GM21737 (cell line): ENCODE data around the gene RPL7L1.
"Not testable (repeated sequence)": the region's sequence is repeated elsewhere in the genome, so short reads cannot be mapped to it uniquely, and the experiment has no call there.

Experiments used
- ATAC-seq: cut with Tn5 transposase; IDR thresholded peaks from one replicate; pipeline ENCODE4 v1.9.1; 2021; ENCODE audit warnings: mild to moderate bottlenecking, moderate library complexity; ENCODE audit not compliant: unreplicated experiment

RPL7L1 gene

GRCh38 chr6:42890311-42891198, 11.1 kb downstream of the RPL7L1 start:
- ATAC-seq = peak; percentile 86

- ATAC-seq = no peak
These were observed 11.8 kb downstream of the RPL7L1 start for GRCh38 chr6:42891199-42891722.

- ATAC-seq = not testable (repeated sequence)
These were observed 14.8 kb downstream of the RPL7L1 start for GRCh38 chr6:42894041-42894828.

- no peak for ATAC-seq
These were observed 16.8 kb downstream of the RPL7L1 start for GRCh38 chr6:42896178-42896719.

DNA sequence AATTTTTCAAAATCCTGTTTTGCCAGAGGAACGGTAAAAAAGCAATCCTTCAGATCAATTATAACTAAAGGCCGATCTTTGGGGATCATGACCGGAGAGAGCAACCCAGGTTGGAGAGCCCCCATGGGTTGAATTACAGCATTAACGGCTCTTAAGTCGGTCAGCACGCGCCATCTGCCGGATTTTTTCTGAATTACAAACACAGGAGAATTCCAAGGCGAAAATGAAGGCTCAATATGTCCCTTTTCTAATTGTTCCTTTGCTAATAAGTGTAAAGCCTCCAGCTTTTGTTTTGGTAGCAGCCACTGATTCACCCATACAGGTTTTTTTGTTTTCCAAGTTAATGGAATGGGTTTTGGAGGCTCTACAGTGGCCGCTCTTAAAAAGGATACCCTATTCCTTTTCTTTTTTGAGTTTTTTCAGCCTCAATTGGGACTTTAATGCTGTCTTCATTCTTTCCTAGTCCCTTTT, 19.5 kb downstream of the RPL7L1 start:
- ATAC-seq = no peak

DNA sequence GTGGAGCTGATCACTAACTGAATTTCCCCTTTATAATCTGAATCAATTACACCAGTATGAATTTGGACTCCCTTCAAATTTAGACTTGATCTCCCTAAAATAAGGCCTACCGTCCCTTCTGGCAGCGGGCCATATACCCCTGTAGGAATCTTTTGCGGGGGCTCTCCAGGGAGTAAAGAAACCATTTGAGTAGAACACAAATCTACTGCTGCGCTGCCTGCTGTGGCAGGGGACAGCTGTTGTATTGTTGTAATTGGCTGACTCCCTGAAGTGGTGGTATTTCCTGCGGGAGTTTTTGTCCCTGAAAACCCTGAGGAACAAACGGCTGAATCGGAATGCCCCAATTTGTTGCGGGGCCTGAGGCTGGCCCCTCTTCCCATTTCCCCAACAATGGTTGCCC, 20.5 kb downstream of the RPL7L1 start:
- ATAC-seq = no peak

DNA sequence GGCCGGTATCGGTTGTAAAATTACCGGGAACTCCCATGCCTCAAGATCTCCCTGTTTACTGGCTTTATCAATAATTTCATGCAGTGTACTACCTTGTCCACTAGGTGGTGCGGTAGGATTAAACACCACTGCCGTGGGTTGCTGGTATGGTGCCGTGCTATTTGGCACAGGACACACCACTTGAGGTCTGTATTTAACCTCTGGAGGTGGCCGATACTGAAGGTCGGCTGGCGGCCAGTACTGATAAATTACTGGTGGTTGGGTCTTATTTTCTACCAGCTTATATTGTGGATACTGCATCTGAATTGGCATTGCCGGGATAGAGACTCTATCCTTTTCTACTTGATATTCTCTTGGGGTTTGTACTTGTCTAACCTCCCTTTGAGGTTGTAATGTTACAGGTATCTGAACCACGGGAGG, 22.1 kb downstream of the RPL7L1 start:
- peak; percentile 57 for ATAC-seq

DNA sequence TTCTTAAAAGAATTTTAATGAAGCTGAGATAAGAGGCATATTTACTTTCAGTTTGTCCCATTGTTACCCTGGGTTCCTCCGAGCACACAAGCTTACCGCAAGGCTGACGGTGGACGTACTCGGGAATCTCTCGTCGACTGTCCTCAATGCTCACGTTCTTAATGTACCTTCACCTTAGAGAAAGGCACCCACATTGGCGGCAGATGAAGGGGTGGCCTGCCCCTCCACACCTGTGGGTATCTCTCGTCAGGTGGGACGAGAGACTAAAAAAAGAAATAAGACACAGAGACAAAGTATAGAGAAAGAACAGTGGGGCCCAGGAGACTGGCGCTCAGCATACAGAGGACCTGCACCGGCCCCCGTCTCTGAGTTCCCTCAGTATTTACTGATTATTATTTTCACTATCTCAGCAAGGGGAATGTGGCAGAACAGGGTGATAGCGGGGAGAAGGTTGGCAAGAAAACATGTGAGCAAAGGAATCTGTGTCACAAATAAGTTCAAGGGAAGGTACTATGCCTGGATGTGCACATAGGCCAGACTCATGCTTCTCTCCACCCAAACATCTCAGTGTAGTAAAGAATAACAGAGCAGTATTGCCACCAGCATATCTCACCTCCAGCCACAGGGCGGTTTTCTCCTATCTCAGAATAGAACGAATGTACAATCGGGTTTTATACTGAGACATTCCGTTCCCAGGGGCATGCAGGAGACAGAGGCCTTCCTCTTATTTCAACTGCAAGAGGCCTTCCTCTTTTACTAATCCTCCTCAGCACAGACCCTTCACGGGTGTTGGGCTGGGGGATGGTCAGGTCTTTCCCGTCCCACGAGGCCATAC, 23.2 kb downstream of the RPL7L1 start:
- not testable (repeated sequence) for ATAC-seq

- no peak for ATAC-seq
These were observed 25.1 kb downstream of the RPL7L1 start for GRCh38 chr6:42904467-42904866.

GRCh38 chr6:42907336-42907735, 27.9 kb downstream of the RPL7L1 start:
- ATAC-seq = no peak

- no peak for ATAC-seq
These were observed 30.4 kb downstream of the RPL7L1 start for GRCh38 chr6:42909835-42910234.

GRCh38 chr6:42911171-42912021, 32.0 kb downstream of the RPL7L1 start:
- no peak for ATAC-seq

- ATAC-seq = no peak
These were observed 35.1 kb downstream of the RPL7L1 start for GRCh38 chr6:42914546-42914945.

- ATAC-seq = no peak
These were observed 36.3 kb downstream of the RPL7L1 start, which contains the start of gene PTCRA for GRCh38 chr6:42915732-42916131. TSS of gene PTCRA (plus strand) at chr6:42916053. CDS start at chr6:42916070, 17 bp downstream.

DNA sequence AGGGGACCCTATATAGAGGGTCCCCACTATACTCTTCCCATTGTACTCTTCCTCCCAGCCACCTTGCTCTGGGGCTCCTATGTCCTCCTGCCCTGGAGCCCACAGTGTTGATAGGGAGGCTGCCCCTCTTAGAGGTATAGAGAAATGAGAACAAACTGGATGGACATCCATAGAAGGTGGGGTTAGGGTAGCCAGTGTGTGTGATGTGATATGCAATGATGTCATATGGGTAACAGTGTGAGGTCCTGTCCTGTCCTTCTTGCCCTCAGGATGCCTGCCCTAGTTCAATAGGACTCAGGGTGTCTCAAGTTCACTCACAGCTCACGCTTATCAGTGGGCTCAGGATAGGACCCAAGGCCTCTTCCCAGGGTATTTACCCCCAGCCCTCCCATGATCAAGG, 36.9 kb downstream of the RPL7L1 start:
- no peak for ATAC-seq

DNA sequence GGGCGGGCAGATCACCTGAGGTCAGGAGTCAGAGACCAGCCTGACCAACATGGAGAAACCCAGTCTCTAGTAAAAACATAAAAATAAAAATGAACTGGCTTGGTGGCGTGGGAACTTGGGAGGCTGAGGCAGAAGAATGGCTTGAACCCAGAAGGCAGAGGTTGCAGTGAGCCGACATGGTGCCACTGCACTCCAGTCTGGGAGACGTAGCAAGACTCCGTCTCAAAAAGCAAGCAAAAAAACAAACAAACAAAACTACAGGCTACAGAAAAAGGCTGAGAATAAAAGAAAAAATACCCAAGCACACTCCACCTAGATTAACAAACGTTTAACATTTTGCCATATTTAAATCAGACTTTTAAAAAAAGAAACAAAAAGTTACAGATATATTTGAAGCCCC, 42.4 kb downstream of the RPL7L1 start:
- ATAC-seq = no peak

GRCh38 chr6:42923666-42924065, 44.2 kb downstream of the RPL7L1 start:
- no peak for ATAC-seq

- ATAC-seq = no peak
These were observed 45.9 kb downstream of the RPL7L1 start for GRCh38 chr6:42925248-42925857.
